SK-N-SH (cell line): ENCODE results near the gene GTPBP4. TPM values are rescaled to one million over a fixed set of nuclear protein-coding genes. Genes with fewer than 3 reads are reported as not detected.

Experiments used
- CTCF ChIA-PET: fragments of 300-600, 350-600 bp; formaldehyde crosslinking; extraction: SDS; loops from one replicate; lab custom pipeline; 2021; lab: Yijun Ruan, JAX
- POLR2A ChIA-PET: fragments of 350-600 bp; sonication (Branson Sonifier 250); formaldehyde crosslinking; extraction: SDS; loops from one replicate; lab custom pipeline; 2020; ENCODE audit warnings: antibody characterized with exemption, inconsistent platforms; lab: Yijun Ruan, JAX
- DNase-seq: peaks from one replicate; pipeline ENCODE4 v3.0.0; 2012
- H2AFZ ChIP-seq: fragments of 200-600 bp; sonication (generic); 2 replicates; pipeline ENCODE4 v1.8.1; 2016; ENCODE audit warnings: antibody characterized with exemption, mild to moderate bottlenecking, low read depth
- H3F3A ChIP-seq: fragments of 200-600 bp; sonication (generic); replicated peaks from 2 replicates; pipeline ENCODE3; 2016; ENCODE audit warnings: antibody characterized with exemption, mild to moderate bottlenecking; ENCODE audit not compliant: insufficient read depth
- H3K27ac ChIP-seq, 2 experiments: fragments of 200-500 bp in 1 of 2; fragments of 200-600 bp in 1 of 2; sonication (Bioruptor generic) in 1 of 2; sonication (generic), shearing (Covaris generic) in 1 of 2; 2 replicates each; pipeline versions ENCODE4 v1.5.1 to v1.6.1; 2014 to 2016; ENCODE audit warnings: low read depth in 2 of 2, inconsistent platforms in 1 of 2, low read length in 1 of 2, mild to moderate bottlenecking in 1 of 2, mixed read lengths in 1 of 2
- H3K27me3 ChIP-seq: fragments of 200-600 bp; sonication (generic), shearing (Covaris generic); 2 replicates; pipeline ENCODE4 v1.6.1; 2016; ENCODE audit warnings: mixed run types; ENCODE audit not compliant: insufficient read depth
- H3K36me3 ChIP-seq, 2 experiments: fragments of 200-500 bp in 1 of 2; fragments of 200-600 bp in 1 of 2; sonication (Bioruptor generic) in 1 of 2; sonication (generic) in 1 of 2; replicated peaks in 1 of 2; 2 replicates each; pipeline versions ENCODE3 to v1.5.1; 2014 to 2016; ENCODE audit warnings: low read length in 1 of 2, mild to moderate bottlenecking in 1 of 2; ENCODE audit not compliant: insufficient read depth in 2 of 2, control insufficient read depth in 1 of 2
- H3K4me1 ChIP-seq, 2 experiments: fragments of 200-500 bp in 1 of 2; fragments of 200-600 bp in 1 of 2; sonication (Bioruptor generic) in 1 of 2; sonication (generic), shearing (Covaris generic) in 1 of 2; 2 replicates each; pipeline versions ENCODE4 v1.5.1 to v1.6.1; 2014 to 2016; ENCODE audit warnings: low read depth in 1 of 2, low read length in 1 of 2, mixed run types in 1 of 2; ENCODE audit not compliant: insufficient read depth in 2 of 2, control insufficient read depth in 1 of 2
- H3K4me2 ChIP-seq: fragments of 200-600 bp; sonication (generic), shearing (Covaris generic); 2 replicates; pipeline ENCODE4 v1.6.1; 2017; ENCODE audit warnings: mixed run types
- H3K4me3 ChIP-seq, 2 experiments: fragments of 200-500 bp in 1 of 2; fragments of 200-600 bp in 1 of 2; sonication (Bioruptor generic) in 1 of 2; sonication (generic), shearing (Covaris generic) in 1 of 2; 2 replicates each; pipeline versions ENCODE4 v1.5.1 to v1.8.1; 2014 to 2016; ENCODE audit warnings: low read depth in 2 of 2, inconsistent platforms in 1 of 2, low read length in 1 of 2, mild to moderate bottlenecking in 1 of 2, mixed read lengths in 1 of 2, moderate library complexity in 1 of 2
- H3K79me2 ChIP-seq: fragments of 200-600 bp; sonication (generic); 2 replicates; pipeline ENCODE4 v1.8.1; 2017; ENCODE audit warnings: mild to moderate bottlenecking; ENCODE audit not compliant: insufficient read depth
- H3K9ac ChIP-seq: fragments of 200-600 bp; sonication (generic); 2 replicates; pipeline ENCODE4 v1.6.1; 2017; ENCODE audit warnings: mixed run types
- H3K9me2 ChIP-seq: fragments of 200-600 bp; sonication (generic); 2 replicates; pipeline ENCODE4 v1.6.1; 2017; ENCODE audit warnings: mixed run types
- H3K9me3 ChIP-seq: fragments of 200-600 bp; sonication (generic); 2 replicates; pipeline ENCODE4 v1.6.1; 2017; ENCODE audit warnings: mixed run types, mild to moderate bottlenecking, moderate library complexity
- H4K20me1 ChIP-seq: fragments of 200-600 bp; sonication (generic); 2 replicates; pipeline ENCODE4 v1.6.1; 2017; ENCODE audit warnings: mild to moderate bottlenecking, mixed run types; ENCODE audit not compliant: insufficient read depth
- FOSL2 ChIP-seq: IDR thresholded peaks from 2 replicates; pipeline ENCODE4 v1.4.0; 2012; ENCODE audit warnings: low read depth, mild to moderate bottlenecking, moderate library complexity, borderline replicate concordance
- FOXJ3 ChIP-seq: sonication (generic); formaldehyde crosslinking; IDR thresholded peaks from 2 replicates; pipeline ENCODE4 v1.5.1; 2020; ENCODE audit warnings: mild to moderate bottlenecking, missing genetic modification reagents
- GABPA ChIP-seq: IDR thresholded peaks from 2 replicates; pipeline ENCODE4 v1.4.0; 2012; ENCODE audit warnings: low read depth, mild to moderate bottlenecking
- GATA2 ChIP-seq: sonication (generic); formaldehyde crosslinking; IDR thresholded peaks from 2 replicates; pipeline ENCODE4 v1.5.0; 2020; ENCODE audit warnings: mild to moderate bottlenecking, missing genetic modification reagents
- MXI1 ChIP-seq: IDR thresholded peaks from 2 replicates; pipeline ENCODE4 v1.6.1; 2012; ENCODE audit warnings: mild to moderate bottlenecking, low read depth, low read length, improper control_type of control experiment
- NRF1 ChIP-seq: IDR thresholded peaks from 2 replicates; pipeline ENCODE4 v1.6.1; 2012; ENCODE audit warnings: low read depth, mild to moderate bottlenecking, low read length
- RAD21 ChIP-seq: IDR thresholded peaks from 2 replicates; pipeline ENCODE4 v1.6.1; 2012; ENCODE audit warnings: mild to moderate bottlenecking, low read length
- RCOR1 ChIP-seq: fragments of 150-350 bp; IDR thresholded peaks from 2 replicates; pipeline ENCODE4 v1.6.1; 2017; ENCODE audit warnings: antibody characterized with exemption, low read length
- RFX5 ChIP-seq: IDR thresholded peaks from 2 replicates; pipeline ENCODE4 v1.6.1; 2012; ENCODE audit warnings: mild to moderate bottlenecking, improper control_type of control experiment, low read length
- RXRA ChIP-seq: IDR thresholded peaks from 2 replicates; pipeline ENCODE4 v1.4.0; 2012; ENCODE audit warnings: low read depth, mild to moderate bottlenecking, borderline replicate concordance
- SIN3A ChIP-seq: IDR thresholded peaks from 2 replicates; pipeline ENCODE4 v1.6.1; 2012; ENCODE audit warnings: low read depth, mild to moderate bottlenecking, low read length, moderate library complexity, borderline replicate concordance
- SMC3 ChIP-seq: IDR thresholded peaks from 2 replicates; pipeline ENCODE4 v1.6.1; 2012; ENCODE audit warnings: low read depth, low read length, improper control_type of control experiment
- USF2 ChIP-seq: fragments of 150-350 bp; IDR thresholded peaks from 2 replicates; pipeline ENCODE4 v1.6.1; 2017; ENCODE audit warnings: antibody characterized with exemption, low read length, low read depth, borderline replicate concordance
- WGBS: methylation state at CpG from one replicate; pipeline ENCODE4 v1.1.6; 2017; ENCODE audit warnings: low lambda C conversion rate; 5-methylcytosine and 5-hydroxymethylcytosine counted together
- polyA plus RNA-seq, 3 experiments: library from polyadenylated mRNA; depleted of rRNA; stranded (reverse); fragments of >200 nt; gene quantifications; 2 replicates each; pipeline ENCODE4 v1.2.3, GENCODE V29; 2012

Gene GTPBP4
- polyA plus RNA-seq, 1 of the 3 experiments (the other 2 are of a cell fraction), result 36.6 TPM

GRCh38 chr10:1044964-1045363 lies 56.7 kb downstream of the GTPBP4 start (continued):
- TF ChIP-seq NRF1 (no peak), FOXJ3 (CRISPR knock-in tag) (no peak), SMC3 (no peak)

- Histone ChIP-seq H3K4me3 (no peak overlapping the region), H3K9me2 (no peaks in the 10 kb centered on the region), H4K20me1 (peaks cover 16% of the 10 kb centered on the region), H3K36me3 (peaks cover 25 to 34% of the 10 kb centered on the region in 2 experiments), H3K27me3 (no peaks in the 10 kb centered on the region), H3K79me2 (peaks cover 53% of the 10 kb centered on the region), H3K9me3 (no peaks in the 10 kb centered on the region), H3F3A (peaks cover 22% of the 10 kb centered on the region), H3K9ac (no peak overlapping the region), H3K27ac (no peak overlapping the region), H2AFZ (no peak overlapping the region), H3K4me2 (no peak overlapping the region), H3K4me1 (peaks cover 7 to 13% of the 10 kb centered on the region in 2 experiments; a peak in 3 of 4 replicates)
- ChIA-PET POLR2A (no interaction called here), CTCF (interaction anchor here (1.2 to 1.5 kb wide), 2 partner anchors 10 to 203 kb away, joined by 3 read pairs; no protein-coding TSS in a partner anchor)
- no peak for TF ChIP-seq GATA2 (CRISPR knock-in tag)
- TF ChIP-seq SIN3A, result no peak
- no peak for TF ChIP-seq RXRA
- TF ChIP-seq USF2, result no peak
- TF ChIP-seq GABPA, result no peak
- no peak for TF ChIP-seq FOSL2
- TF ChIP-seq RFX5, result no peak
- no peak for TF ChIP-seq RAD21
- TF ChIP-seq RCOR1, result no peak
- no peak for TF ChIP-seq MXI1
- no peak for TF ChIP-seq SMC3
- WGBS, result 87% methylated on average over 6 of the region's 6 CpGs
- DNase-seq, result no peak
These were observed 57.2 kb downstream of the GTPBP4 start for GRCh38 chr10:1045415-1045814.

GRCh38 chr10:1047937-1048336 lies 59.7 kb downstream of the GTPBP4 start:
- TF ChIP-seq RAD21 (no peak), MXI1 (peak; percentile 6; the same call in 1 of the 2 replicates)
- H3K27ac ChIP-seq, result peak overlapping the region; percentile 99; a peak in 3 of 4 replicates
- H3K79me2 ChIP-seq, result peaks cover 78% of the 10 kb centered on the region
- no peak overlapping the region for H2AFZ ChIP-seq
- H4K20me1 ChIP-seq, result peaks cover 16% of the 10 kb centered on the region
- H3K27me3 ChIP-seq, result no peaks in the 10 kb centered on the region
- H3K9me3 ChIP-seq, result no peaks in the 10 kb centered on the region
- H3K9me2 ChIP-seq, result no peaks in the 10 kb centered on the region
- peak overlapping the region; percentile 97; the same call in 1 of the 2 replicates for H3K9ac ChIP-seq
- H3K4me3 ChIP-seq, result peak overlapping the region; percentile 90 to 92
- ChIA-PET POLR2A (interaction anchor here (1.4 kb wide), 1 partner anchor 60 kb away, joined by 5 read pairs; the partner anchor contains the start of gene GTPBP4), CTCF (interaction anchor here (1.5 kb wide), 1 partner anchor 10 kb away, joined by 3 read pairs; no protein-coding TSS in a partner anchor)
- 6% methylated on average over 15 of the region's 15 CpGs for WGBS
- DNase-seq, result no peak
- peaks cover 15% of the 10 kb centered on the region for H3F3A ChIP-seq
- H3K4me2 ChIP-seq, result peak overlapping the region; percentile 77
- H3K4me1 ChIP-seq, result peaks cover 10 to 18% of the 10 kb centered on the region in 2 experiments; a peak in 3 of 4 replicates
- peaks cover 23 to 27% of the 10 kb centered on the region in 2 experiments for H3K36me3 ChIP-seq
